IMR-90 (cell line): ENCODE data around the gene TMEM45A. TPM values are rescaled to one million over a fixed set of nuclear protein-coding genes. Genes with fewer than 3 reads are reported as not detected.

Source experiments
- ATAC-seq: fragments of 200-7000 bp; cut with Tn5 transposase; 2 replicates; pipeline ENCODE4 v1.9.1; 2020; ENCODE audit warnings: low read depth, mild to moderate bottlenecking, moderate library complexity
- BruUV-seq: library from RNA; stranded (reverse); fragments of 400-500 nt; replicated peaks from 2 replicates; lab custom pipeline; 2021; lab: Mats Ljungman, UMichigan
- CTCF ChIA-PET: fragments of 300-600 bp; formaldehyde crosslinking; extraction: SDS; loops from one replicate; lab custom pipeline; 2021; ENCODE audit warnings: antibody characterized with exemption; lab: Yijun Ruan, JAX
- POLR2A ChIA-PET: fragments of 300-600 bp; sonication (Branson Sonifier 250); formaldehyde crosslinking; loops from one replicate; lab custom pipeline; 2022; ENCODE audit warnings: antibody characterized with exemption; ENCODE audit not compliant: unreplicated experiment; lab: Charles Lee
- DNase-seq: peaks from one replicate; pipeline ENCODE4 v3.0.0; 2013
- H2AFZ ChIP-seq: replicated peaks from 2 replicates; pipeline ENCODE3; 2013; ENCODE audit warnings: low read length, mild to moderate bottlenecking; ENCODE audit not compliant: poor library complexity
- H2AK5ac ChIP-seq: 2 replicates; pipeline ENCODE4 v1.6.1; 2013; ENCODE audit warnings: low read depth, low read length, inconsistent platforms
- H2AK9ac ChIP-seq: replicated peaks from 2 replicates; pipeline ENCODE3; 2013; ENCODE audit warnings: mild to moderate bottlenecking, low read depth, low read length, moderate library complexity; ENCODE audit not compliant: poor library complexity
- H2BK120ac ChIP-seq: 2 replicates; pipeline ENCODE4 v1.6.1; 2013; ENCODE audit warnings: low read depth, low read length, inconsistent platforms
- H2BK15ac ChIP-seq: 3 replicates; pipeline ENCODE4 v1.6.1; 2013; ENCODE audit warnings: low read depth, low read length, inconsistent platforms
- H2BK20ac ChIP-seq: 2 replicates; pipeline ENCODE4 v1.6.1; 2013; ENCODE audit warnings: low read depth, mild to moderate bottlenecking, inconsistent platforms, low read length, moderate library complexity
- H2BK5ac ChIP-seq: 2 replicates; pipeline ENCODE4 v1.6.1; 2013; ENCODE audit warnings: mild to moderate bottlenecking, low read depth, low read length, inconsistent platforms; ENCODE audit not compliant: poor library complexity, severe bottlenecking
- H3K14ac ChIP-seq: replicated peaks from 2 replicates; pipeline ENCODE4 v1.6.1; 2013; ENCODE audit warnings: low read depth, low read length, inconsistent platforms
- H3K18ac ChIP-seq: 2 replicates; pipeline ENCODE4 v1.6.1; 2013; ENCODE audit warnings: low read depth, low read length, control low read depth
- H3K23ac ChIP-seq: 2 replicates; pipeline ENCODE4 v1.6.1; 2013; ENCODE audit warnings: low read depth, low read length, inconsistent platforms
- H3K27ac ChIP-seq: 2 replicates; pipeline ENCODE4 v1.5.1; 2013; ENCODE audit warnings: mild to moderate bottlenecking, control low read depth, low read length; ENCODE audit not compliant: insufficient read depth
- H3K27me3 ChIP-seq: 2 replicates; pipeline ENCODE4 v1.6.1; 2013; ENCODE audit warnings: low read length; ENCODE audit not compliant: control insufficient read depth, insufficient read depth
- H3K36me3 ChIP-seq: 2 replicates; pipeline ENCODE4 v1.6.1; 2013; ENCODE audit warnings: low read length, mixed read lengths; ENCODE audit not compliant: control insufficient read depth, insufficient read depth
- H3K4ac ChIP-seq: 2 replicates; pipeline ENCODE4 v1.6.1; 2013; ENCODE audit warnings: low read depth, low read length, inconsistent platforms
- H3K4me1 ChIP-seq: 2 replicates; pipeline ENCODE4 v1.6.1; 2013; ENCODE audit warnings: low read length, mixed read lengths; ENCODE audit not compliant: control insufficient read depth, insufficient read depth
- H3K4me2 ChIP-seq: 2 replicates; pipeline ENCODE4 v1.6.1; 2013; ENCODE audit warnings: low read depth, mild to moderate bottlenecking, control low read depth, low read length, moderate library complexity
- H3K4me3 ChIP-seq: 2 replicates; pipeline ENCODE4 v1.5.1; 2013; ENCODE audit warnings: low read depth, mild to moderate bottlenecking, control low read depth, low read length, moderate library complexity; ENCODE audit not compliant: insufficient read depth
- H3K56ac ChIP-seq: 2 replicates; pipeline ENCODE4 v1.6.1; 2013; ENCODE audit warnings: low read length, inconsistent platforms; ENCODE audit not compliant: insufficient read depth; ENCODE audit errors: extremely low read depth
- H3K79me1 ChIP-seq, 2 experiments: 2 replicates each; pipeline ENCODE4 v1.6.1; 2013; ENCODE audit warnings: low read length in 2 of 2, inconsistent platforms in 1 of 2, low read depth in 1 of 2
- H3K9ac ChIP-seq: 2 replicates; pipeline ENCODE4 v1.6.1; 2013; ENCODE audit warnings: low read depth, low read length, control low read depth
- H3K9me1 ChIP-seq: 2 replicates; pipeline ENCODE4 v1.6.1; 2013; ENCODE audit warnings: low read length, inconsistent platforms; ENCODE audit not compliant: insufficient read depth
- H3K9me3 ChIP-seq: 2 replicates; pipeline ENCODE4 v1.6.1; 2013; ENCODE audit warnings: low read length; ENCODE audit not compliant: control insufficient read depth, insufficient read depth
- H4K20me1 ChIP-seq: 2 replicates; pipeline ENCODE4 v1.6.1; 2013; ENCODE audit warnings: low read length, inconsistent platforms; ENCODE audit not compliant: insufficient read depth
- H4K5ac ChIP-seq: 2 replicates; pipeline ENCODE4 v1.6.1; 2013; ENCODE audit warnings: mild to moderate bottlenecking, low read depth, low read length, control low read depth
- H4K8ac ChIP-seq, 2 experiments: 2 replicates each; pipeline ENCODE4 v1.6.1; 2013; ENCODE audit warnings: low read depth in 2 of 2, low read length in 2 of 2, control low read depth in 1 of 2, inconsistent platforms in 1 of 2
- H4K91ac ChIP-seq: 2 replicates; pipeline ENCODE4 v1.6.1; 2013; ENCODE audit warnings: low read depth, low read length, inconsistent platforms; ENCODE audit not compliant: insufficient read depth
- BHLHE40 ChIP-seq: fragments of 150-350 bp; IDR thresholded peaks from 2 replicates; pipeline ENCODE4 v1.6.1; 2016; ENCODE audit warnings: mild to moderate bottlenecking, low read depth, low read length
- CEBPB ChIP-seq: IDR thresholded peaks from 2 replicates; pipeline ENCODE4 v1.6.1; 2012; ENCODE audit warnings: low read depth, low read length, improper control_type of control experiment
- NFE2L2 ChIP-seq: fragments of 150-350 bp; IDR thresholded peaks from 2 replicates; pipeline ENCODE4 v1.6.1; 2016; ENCODE audit warnings: low read depth, mild to moderate bottlenecking, low read length
- SMC3 ChIP-seq: fragments of 150-350 bp; IDR thresholded peaks from 2 replicates; pipeline ENCODE4 v1.6.1; 2016; ENCODE audit warnings: low read depth, mild to moderate bottlenecking, antibody characterized with exemption, low read length, moderate library complexity
- WGBS, 2 experiments: methylation state at CpG; one replicate each; pipeline versions ENCODE4 v1.1.5 to v1.1.7; 2013; ENCODE audit warnings: missing lambda C conversion rate in 2 of 2; ENCODE audit not compliant: insufficient read length in 1 of 2; ENCODE audit errors: extremely low coverage in 2 of 2; 5-methylcytosine and 5-hydroxymethylcytosine counted together
- dilution Hi-C: fragments of 300-500 bp; cut with HindIII; formaldehyde crosslinking; loops from one replicate; pipeline ENCODE4 v1.14.3; 2018; ENCODE audit warnings: low sequenced_read_pairs; ENCODE audit not compliant: unreplicated experiment
- in situ Hi-C: fragments of 300-500 bp; cut with MboI; formaldehyde crosslinking; loops from 3 replicates; pipeline ENCODE4 v1.14.3; 2019; ENCODE audit warnings: low sequenced_read_pairs, inconsistent platforms, mixed read lengths
- intact Hi-C: fragments of 100-400 bp; cut with micrococcal nuclease; formaldehyde crosslinking; loops from 2 replicates; pipeline ENCODE4 v1.10.0; 2022
- polyA plus RNA-seq, 3 experiments: library from polyadenylated mRNA; depleted of rRNA; stranded (reverse); fragments of >200 nt; gene quantifications; 2 replicates each; pipeline ENCODE4 v1.2.3, GENCODE V29; 2012; ENCODE audit warnings: low replicate concordance in 1 of 3
- total RNA-seq: library from RNA; depleted of rRNA; stranded (reverse); fragments of >200 nt; gene quantifications from 2 replicates; pipeline ENCODE4 v1.2.3, GENCODE V29; 2012

TMEM45A gene
- total and polyA plus RNA-seq, 2 of the 4 experiments (the other 2 are of a cell fraction), result 13.6 to 21.7 TPM

GRCh38 chr3:100590840-100591147, 98.4 kb downstream of the TMEM45A start:
- Histone ChIP-seq H2AFZ (no peak overlapping the region), H3K9me1 (no peaks in the 10 kb centered on the region), H2BK20ac (no peak overlapping the region), H3K27ac (no peak overlapping the region), H4K8ac (no peak overlapping the region), H3K79me1 (no peaks in the 10 kb centered on the region), H3K9ac (no peak overlapping the region), H3K9me3 (peaks cover 1% of the 10 kb centered on the region; the same call in 1 of the 2 replicates), H3K27me3 (no peaks in the 10 kb centered on the region), H2AK9ac (no peak overlapping the region), H3K4me3 (no peak overlapping the region), H3K56ac (no peak overlapping the region), H4K91ac (no peak overlapping the region), H3K4ac (no peak overlapping the region), H4K5ac (no peak overlapping the region), H3K23ac (no peak overlapping the region), H2BK15ac (no peak overlapping the region), H2BK5ac (no peak overlapping the region), H2AK5ac (no peak overlapping the region), H3K4me1 (no peaks in the 10 kb centered on the region), H3K4me2 (no peak overlapping the region), H3K36me3 (no peaks in the 10 kb centered on the region), H3K14ac (no peak overlapping the region), H2BK120ac (no peak overlapping the region), H3K18ac (no peak overlapping the region), H4K20me1 (no peaks in the 10 kb centered on the region)
- in situ Hi-C loops, result loop anchor here (5.0 to 10.0 kb wide), 3 partner anchors 128 to 756 kb away; no protein-coding TSS in a partner anchor
- dilution Hi-C loops, result no loop called here
- ChIA-PET POLR2A (no interaction called here), CTCF (interaction anchor here (0.9 to 1.6 kb wide), 3 partner anchors 12 to 129 kb away, joined by 3 to 7 read pairs (median 3); no protein-coding TSS in a partner anchor)
- ATAC-seq (no peak), DNase-seq (no peak)
- WGBS, 2 experiments, result no CpG with 5 or more reads among the region's 1 CpG
- intact Hi-C loops, result loop anchor here (1.0 to 10.0 kb wide), 5 partner anchors 98 to 758 kb away; partner anchors contain the start of gene TMEM45A
- TF ChIP-seq NFE2L2, result no peak
- no peak for TF ChIP-seq SMC3
- TF ChIP-seq BHLHE40, result no peak
- TF ChIP-seq CEBPB, result no peak
- BruUV-seq, result no TSS peak
